C4-2B (cell line): ENCODE results near the gene SPARC.

ENCODE experiments used
- CTCF ChIP-seq: fragments of 450-650 bp; conservative IDR thresholded peaks from 2 replicates; pipeline ENCODE4 v1.5.1; 2017; ENCODE audit warnings: mild to moderate bottlenecking
- ZFX ChIP-seq: fragments of 450-650 bp; IDR thresholded peaks from 2 replicates; pipeline ENCODE4 v1.6.1; 2017

GRCh38 chr5:151627650-151628049, 59.1 kb downstream of the SPARC start:
- TF ChIP-seq CTCF (no peak), ZFX (no peak)
